ENCODE results near the gene ANKRD55.
"Not testable (repeated sequence)": the region's sequence is repeated elsewhere in the genome, so short reads cannot be mapped to it uniquely, and the experiment has no call there.

Gene ANKRD55

GRCh38 chr5:56206126-56206910, 26.8 kb downstream of the ANKRD55 start:
- DNase-seq: no peak

- not testable (repeated sequence) for DNase-seq
Observed at GRCh38 chr5:56203936-56204335, 29.2 kb downstream of the ANKRD55 start.

GRCh38 chr5:56202483-56202882, 30.6 kb downstream of the ANKRD55 start:
- no peak for DNase-seq

- not testable (repeated sequence) for DNase-seq
Observed at GRCh38 chr5:56201762-56202261, 31.3 kb downstream of the ANKRD55 start.

GRCh38 chr5:56200971-56201666, 32.0 kb downstream of the ANKRD55 start:
- DNase-seq: peak; percentile 65 to 67

GRCh38 chr5:56195016-56195415, 38.1 kb downstream of the ANKRD55 start:
- DNase-seq: no peak

GRCh38 chr5:56192246-56192645, 40.9 kb downstream of the ANKRD55 start:
- no peak for DNase-seq

GRCh38 chr5:56191656-56192055, 41.5 kb downstream of the ANKRD55 start:
- no peak for DNase-seq

GRCh38 chr5:56190497-56190896, 42.6 kb downstream of the ANKRD55 start:
- peak; percentile 36 to 38 for DNase-seq

GRCh38 chr5:56185768-56186311, 47.3 kb downstream of the ANKRD55 start:
- no peak for DNase-seq

GRCh38 chr5:56183506-56183905, 49.6 kb downstream of the ANKRD55 start:
- DNase-seq: no peak

GRCh38 chr5:56179442-56179841, 53.7 kb downstream of the ANKRD55 start:
- DNase-seq: no peak

GRCh38 chr5:56178823-56179222, 54.3 kb downstream of the ANKRD55 start:
- DNase-seq: no peak

GRCh38 chr5:56176871-56177533, 56.1 kb downstream of the ANKRD55 start:
- no peak for DNase-seq

GRCh38 chr5:56176155-56176798, 56.9 kb downstream of the ANKRD55 start:
- DNase-seq: no peak

- no peak for DNase-seq
Observed at GRCh38 chr5:56175488-56175887, 57.6 kb downstream of the ANKRD55 start.

GRCh38 chr5:56175021-56175420, 58.1 kb downstream of the ANKRD55 start:
- DNase-seq: no peak

- no peak for DNase-seq
Observed at GRCh38 chr5:56172241-56172640, 60.9 kb downstream of the ANKRD55 start.

GRCh38 chr5:56170557-56170956, 62.6 kb downstream of the ANKRD55 start:
- DNase-seq: no peak

GRCh38 chr5:56169949-56170348, 63.2 kb downstream of the ANKRD55 start:
- no peak for DNase-seq

- DNase-seq: no peak
Observed at GRCh38 chr5:56169281-56169680, 63.8 kb downstream of the ANKRD55 start.

- no peak for DNase-seq
Observed at GRCh38 chr5:56168066-56168478, 65.1 kb downstream of the ANKRD55 start.

- DNase-seq: no peak
Observed at GRCh38 chr5:56167519-56167918, 65.6 kb downstream of the ANKRD55 start.

Measured in activated CD4-positive, alpha-beta T cell treated with anti-CD3 and anti-CD28 coated beads for 4 hours (primary cell).